GM21381 (cell line): ENCODE data around the gene CSTB.

Source experiments
- ATAC-seq: cut with Tn5 transposase; IDR thresholded peaks from one replicate; pipeline ENCODE4 v1.9.1; 2021; ENCODE audit warnings: mild to moderate bottlenecking, moderate library complexity; ENCODE audit not compliant: unreplicated experiment

Gene CSTB

DNA sequence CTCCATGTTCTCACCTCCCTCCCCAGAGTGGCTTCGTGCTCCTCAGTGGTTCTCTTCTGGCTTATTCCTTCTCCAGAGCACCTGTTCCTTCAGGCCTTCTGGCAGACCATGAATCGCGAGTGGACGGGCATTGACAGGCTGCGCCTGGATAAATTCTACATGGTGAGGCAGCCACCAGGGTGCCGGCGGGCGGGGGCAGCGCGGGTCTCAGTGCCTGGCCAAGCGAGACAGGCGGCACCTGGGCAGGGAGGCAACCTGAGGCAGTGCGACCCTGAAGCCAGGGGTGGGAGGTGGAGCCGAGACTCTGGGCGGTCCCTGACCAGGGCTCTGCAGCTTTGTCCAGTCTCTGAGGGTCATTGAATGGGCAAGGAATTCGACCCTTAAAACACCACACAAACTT is 17.1 kb upstream of the CSTB start:
- no peak for ATAC-seq

DNA sequence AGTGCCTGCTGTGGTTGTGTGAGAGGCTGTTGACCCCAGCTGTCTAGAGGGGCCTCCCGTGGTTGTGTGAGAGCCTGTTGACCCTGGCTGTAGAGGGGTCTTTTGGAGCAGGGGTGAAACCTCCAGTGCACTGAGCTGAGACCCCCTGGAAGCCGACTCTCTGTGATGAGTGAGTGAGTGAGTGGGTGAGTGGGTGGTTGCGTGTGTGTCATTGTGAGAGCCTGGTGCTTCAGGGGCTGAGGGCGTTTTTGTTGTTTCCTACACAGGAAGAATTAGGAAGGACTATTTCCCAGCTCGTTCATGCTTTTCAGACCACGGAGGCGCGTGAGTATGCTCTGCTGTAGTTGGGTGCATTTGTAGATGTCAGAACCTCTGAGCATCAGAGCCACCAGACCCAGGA is 16.3 kb upstream of the CSTB start:
- no peak for ATAC-seq

DNA sequence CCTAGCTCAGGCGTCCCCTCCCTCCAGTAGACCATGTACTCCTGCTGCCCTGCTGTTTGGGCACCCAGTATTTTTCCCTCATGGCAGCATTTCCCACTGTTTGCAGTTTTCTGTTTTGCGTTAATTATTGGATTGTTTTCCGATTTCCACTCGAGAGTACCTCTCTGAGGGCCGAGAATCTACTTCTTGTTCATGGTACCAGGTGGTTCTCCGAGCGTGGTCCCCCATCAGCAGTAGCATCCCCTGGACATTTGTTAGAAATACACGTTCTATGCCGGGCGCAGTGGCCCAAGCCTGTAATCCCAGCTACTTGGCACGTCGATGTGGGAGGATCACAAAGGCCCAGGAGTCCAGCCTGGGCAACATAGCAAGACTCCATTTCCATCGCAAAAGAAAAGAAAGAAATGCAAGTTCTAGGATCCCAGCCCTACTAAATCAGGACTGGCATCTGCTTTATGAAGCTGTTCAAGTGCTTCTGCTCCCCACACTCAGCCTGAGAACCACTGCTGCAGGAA is 14.0 kb upstream of the CSTB start:
- no peak for ATAC-seq

DNA sequence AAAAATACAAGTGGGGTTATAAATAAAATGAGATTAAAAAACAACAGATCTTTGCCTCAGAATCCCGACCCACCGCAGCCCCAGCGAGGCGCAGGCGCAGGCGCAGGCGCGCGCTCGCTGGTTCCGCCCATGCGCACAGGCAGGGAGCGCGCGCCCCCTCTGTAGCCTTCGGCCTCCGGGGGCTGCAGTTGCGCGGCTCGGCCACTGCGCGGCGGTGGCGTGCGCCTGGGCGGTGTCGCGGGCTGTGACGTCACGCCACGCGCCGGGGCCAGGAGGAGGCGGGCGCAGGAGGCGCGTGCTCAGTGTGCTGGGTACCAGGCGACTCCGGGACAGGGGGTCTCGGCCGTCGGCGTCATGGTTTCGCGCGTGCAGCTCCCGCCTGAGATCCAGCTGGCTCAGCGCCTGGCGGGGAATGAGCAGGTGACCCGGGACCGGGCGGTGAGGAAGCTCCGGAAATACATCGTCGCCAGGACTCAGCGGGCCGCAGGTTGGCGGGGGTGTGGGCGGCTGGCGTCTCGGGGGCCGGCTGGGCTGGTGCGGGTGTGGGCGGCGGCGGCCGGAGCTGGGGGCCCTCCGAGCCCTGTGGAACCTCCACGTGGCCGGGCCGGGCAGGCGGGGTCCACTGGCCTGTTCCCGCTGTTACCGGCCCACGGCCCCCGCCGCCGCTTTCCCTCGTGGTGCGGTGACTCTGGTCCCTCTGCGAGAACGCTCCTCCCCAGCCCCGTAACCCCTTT is 13.3 kb upstream of the CSTB start, which contains the start of gene RRP1:
Gene RRP1, plus strand, starts transcription at position 302 of the 734 bp plus-strand sequence. Its CDS starts 53 bp downstream, at position 355.
- peak; percentile 86 for ATAC-seq

DNA sequence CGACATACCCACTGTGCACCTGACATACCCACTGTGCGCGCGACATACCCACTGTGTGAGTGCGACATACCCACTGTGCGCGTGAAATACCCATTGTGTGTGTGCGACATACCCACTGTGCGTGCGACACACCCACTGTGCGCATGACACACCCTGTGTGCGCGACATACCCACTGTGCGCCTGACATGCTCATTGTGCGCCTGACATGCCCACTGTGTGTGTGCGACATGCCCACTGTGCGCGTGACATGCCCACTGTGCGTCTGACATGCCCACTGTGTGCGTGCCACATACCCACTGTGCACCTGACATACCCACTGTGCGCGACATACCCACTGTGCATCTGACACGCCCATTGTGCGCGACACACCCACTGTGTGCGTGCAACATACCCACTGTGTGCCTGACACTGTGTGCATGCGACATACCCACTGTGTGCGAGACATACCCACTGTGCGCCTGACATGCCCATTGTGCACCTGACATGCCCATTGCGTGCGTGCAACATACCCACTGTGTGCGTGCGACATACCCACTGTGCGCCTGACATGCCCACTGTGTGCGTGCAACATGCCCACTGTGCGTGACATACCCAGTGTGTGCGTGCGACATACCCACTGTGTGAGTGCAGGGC is 10.8 kb upstream of the CSTB start:
- no peak for ATAC-seq

DNA sequence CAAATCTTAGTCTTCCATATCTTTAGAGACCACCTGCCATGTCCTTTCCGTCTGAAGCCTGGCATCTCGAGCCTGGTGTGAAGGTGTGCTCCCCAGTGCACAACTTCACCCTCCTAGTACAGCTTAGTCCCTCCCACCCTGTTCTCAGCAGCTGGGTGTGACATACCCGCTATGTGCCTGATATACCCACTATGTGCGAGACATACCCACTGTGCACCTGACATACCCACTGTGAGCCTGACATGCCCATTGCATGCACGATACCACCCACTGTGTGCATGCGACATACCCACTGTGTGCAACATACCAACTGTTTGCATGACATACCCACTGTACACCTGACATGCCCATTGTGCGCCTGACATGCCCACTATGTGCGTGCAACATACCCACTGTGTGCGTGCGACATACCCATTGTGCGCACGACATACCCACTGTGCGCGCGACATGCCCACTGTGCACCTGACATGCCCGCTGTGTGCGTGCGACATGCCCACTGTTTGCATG is 10.2 kb upstream of the CSTB start:
- no peak for ATAC-seq

DNA sequence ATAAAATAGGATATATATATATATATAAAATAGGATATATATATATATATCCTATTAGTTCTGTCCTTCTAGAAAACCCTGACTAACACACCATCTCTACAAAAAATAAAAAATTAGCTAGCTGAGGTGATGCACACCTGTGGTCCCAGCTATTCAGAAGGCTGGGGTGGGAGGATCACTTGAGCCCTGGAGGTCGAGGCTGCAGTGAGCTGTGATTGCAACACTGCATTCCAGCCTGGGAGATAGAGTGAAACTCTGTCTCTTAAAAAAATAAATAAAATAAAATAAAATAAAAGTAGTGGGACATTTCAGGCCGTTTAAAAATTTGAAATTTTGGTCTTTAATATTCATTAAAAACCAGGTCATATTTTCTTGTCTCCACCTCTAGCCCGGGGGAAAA is 9.0 kb upstream of the CSTB start:
- no peak for ATAC-seq

DNA sequence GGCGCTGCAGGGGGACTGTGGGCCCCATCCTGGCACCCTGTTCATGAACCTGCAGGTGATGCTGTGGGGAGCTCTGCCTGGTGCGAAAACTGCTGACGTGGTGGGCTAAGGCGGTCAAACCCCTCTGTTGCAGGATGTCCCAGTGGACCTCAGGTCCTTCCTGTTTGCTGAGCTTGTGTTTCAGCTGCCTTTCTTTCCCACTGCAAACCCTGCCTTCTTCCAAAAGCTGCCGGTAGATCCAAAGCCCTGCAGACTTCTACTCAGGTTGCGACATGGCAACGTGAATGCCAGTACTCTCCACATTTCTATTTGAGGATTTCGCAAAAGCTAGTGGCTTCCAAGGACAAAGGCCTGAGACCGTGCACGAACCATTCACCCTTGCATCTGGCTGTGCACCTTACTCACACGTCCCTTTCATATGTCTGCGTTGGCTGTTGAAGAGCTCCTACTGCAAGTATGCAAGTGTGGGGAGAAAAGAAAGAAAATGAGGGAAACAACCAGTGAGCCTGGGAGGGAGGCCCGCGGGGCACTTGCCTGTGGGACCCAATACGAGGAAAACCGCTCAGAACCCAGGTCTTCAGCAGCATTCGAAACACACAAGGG is 7.1 kb upstream of the CSTB start:
- no peak for ATAC-seq

DNA sequence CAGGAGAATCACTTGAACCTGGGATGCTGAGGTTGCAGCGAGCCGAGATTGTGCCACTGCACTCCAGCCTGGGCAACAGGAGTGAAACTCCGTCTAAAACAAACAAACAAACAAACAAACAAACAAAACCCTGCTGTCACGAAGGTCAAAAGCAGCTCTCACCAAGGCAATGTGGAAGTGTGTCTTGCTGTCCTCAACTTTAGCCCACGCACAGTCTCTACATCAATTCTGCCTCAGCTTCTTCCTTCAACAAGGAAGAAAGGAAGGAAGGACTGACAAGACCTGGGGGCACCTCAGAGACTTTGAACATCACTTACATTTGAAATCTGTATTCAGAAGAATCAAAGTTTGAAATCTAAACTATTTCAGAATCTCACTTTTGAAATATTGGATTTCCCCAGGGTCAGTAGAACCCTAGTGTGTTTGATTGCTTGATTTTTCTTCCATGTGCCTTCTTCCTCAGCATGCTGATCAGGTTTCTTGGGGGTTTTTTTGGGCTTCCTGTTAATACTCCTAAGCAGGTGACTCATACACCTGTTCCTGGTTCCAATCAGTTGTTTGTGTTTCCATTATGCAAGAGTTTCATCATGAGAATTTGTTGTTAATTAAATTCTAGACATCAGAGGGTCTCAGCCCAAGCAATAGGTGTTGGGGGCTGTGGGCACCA is 6.5 kb upstream of the CSTB start:
- no peak for ATAC-seq

DNA sequence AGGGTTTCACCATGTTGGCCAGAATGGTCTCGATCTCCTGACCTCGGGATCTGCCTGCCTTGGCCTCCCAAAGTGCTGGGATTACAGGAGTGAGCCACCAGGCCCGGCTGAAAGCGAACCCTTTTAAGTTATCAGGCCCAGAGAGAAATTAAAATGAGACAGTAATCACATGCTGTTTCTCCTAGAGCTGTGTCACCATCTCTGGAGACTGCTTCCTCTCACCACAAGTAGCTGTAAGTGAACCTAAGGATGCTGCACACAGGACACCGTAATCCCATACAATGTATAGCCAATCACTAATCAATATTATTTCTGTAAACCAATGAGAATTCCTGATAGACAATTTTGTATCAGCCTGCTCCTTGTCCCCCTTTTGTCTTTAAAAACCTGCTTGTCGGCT is 5.7 kb upstream of the CSTB start:
- no peak for ATAC-seq

DNA sequence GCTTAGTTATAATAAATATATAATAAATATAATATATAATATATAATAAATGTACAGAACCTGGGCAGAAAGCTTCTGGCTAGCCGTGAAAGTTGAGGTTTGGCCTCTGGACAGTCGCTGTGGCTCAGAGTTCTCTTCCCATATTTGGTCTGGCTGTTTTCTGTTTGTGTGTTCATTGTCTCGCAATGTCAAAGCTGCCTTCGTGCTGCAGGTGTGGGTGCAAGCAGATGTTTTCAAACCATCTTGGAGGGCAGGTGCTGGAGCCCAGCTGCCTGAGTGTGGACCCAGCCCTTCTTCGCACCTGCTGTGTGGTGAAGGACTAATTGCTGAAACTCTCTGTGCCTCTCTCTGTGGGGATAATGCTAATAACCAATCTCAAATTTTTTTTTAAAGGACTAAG is 3.6 kb upstream of the CSTB start:
- ATAC-seq = no peak

DNA sequence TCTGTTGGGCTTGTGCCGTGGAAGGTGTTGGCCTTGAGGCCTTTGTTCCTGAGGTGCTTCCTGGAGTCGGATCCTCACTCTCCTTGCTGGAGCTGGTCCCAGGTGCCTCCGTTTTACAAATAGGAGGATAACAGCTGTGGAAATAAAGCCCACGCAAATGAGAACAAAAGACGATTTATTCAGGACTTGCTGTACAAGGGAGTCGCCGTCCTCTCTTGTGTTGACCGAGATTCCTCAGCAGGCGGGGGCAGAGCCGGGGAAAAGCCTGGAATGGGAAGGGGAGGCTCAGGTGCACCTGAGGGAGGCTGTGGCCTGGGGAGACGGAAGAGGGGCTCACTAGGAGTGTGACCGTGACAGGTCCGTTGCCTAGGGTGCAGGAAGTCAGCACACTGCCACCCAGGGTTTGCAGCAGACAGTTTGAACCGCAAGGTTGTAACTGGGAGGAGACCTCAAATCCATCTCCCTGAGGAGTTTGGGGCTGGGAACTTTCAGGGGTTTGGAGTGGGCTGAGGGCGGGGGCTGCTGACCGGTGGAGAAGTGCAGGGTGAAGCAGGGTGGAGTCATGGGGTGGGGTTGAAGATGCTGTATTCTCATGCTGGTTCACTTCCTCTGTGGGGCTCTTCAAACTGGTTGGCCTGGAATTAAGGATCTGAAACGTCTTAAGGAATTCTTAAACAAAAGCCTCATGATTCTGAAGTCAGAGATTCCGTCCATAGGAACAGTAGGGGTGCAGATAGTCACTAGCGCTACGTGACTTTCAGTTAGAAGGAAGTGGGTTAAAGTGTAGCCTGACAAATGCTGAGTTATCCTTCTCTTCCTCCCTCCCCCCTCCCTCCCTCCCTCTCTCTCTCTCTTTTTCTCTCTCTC is 2.6 kb upstream of the CSTB start:
- no peak for ATAC-seq

DNA sequence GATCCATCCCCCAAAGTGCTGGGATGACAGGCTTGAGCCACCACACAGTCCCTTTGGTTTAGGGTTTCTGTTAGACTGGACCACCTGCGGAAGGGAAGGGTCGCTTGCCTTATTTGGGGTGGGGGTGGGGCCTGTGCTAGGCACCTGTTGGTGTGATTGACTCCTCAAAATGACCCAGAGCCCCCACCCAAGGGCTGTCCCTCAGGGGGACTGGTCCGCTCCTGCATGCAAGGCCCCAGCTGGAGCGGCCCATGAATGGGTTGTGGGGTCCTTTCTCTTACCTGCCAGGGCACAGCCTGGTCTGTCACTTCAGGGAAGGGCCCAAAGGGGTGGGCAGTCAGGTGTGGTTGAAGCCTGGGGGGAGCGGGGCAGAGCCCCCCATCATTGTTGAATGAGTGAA is 1.8 kb upstream of the CSTB start:
- ATAC-seq = no peak

DNA sequence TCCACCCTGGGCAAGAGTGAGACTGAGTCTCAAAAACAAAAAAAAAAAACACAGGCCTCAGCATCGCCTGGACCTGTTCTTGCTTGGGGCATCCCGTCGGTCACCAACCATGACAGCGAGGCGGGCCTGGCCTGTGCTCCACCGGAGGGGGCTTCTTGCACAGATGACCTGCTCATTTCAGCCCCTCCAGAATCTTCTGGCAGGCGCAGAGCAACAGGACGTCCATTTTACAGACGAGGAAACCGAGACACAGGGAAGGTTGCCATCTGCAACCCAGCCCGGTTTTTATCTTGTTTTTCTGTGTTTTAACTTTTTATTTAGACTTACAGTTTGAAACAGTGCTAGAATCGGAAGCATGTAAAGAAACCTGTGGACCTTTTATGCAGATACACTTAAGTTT is 918 bp downstream of the CSTB start:
- ATAC-seq = no peak

DNA sequence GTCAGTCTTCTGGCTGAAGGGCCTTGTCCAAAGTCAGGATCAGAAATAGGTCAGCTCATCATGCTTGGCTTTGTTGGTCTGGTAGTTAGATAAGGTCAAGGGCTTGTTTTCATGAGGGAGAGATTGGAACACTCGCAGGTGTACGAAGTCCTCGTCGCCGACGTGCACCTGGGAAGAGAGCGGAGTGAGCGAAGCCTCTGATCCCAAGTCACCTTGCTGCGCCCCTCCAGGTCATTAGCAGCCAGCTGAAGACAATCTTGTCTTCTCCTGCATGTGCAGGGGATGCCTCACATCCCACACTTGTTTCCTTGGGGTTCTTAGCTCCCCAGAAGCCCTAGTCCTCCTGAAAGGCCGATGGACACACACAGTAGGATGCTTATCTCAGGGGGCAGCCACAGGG is 1.9 kb downstream of the CSTB start:
- ATAC-seq = no peak

DNA sequence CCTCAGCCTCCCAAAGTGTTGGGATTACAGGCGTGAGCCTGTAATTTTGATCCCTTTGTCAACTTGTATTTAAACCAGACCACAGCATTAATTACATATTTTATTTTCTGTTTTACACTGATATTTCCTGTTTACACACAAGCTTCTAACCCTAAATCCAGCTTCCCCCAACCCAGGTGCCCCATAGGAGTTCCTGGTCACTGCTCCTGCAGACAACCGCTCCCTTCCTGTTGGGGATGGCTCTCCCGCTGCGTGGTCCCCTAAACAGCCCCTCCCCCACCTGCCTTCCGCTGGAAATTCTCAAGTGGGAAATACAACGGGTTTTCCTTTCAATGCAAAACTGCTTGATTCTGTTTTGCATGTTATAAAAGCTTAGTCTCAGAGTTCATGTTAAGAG is 3.7 kb downstream of the CSTB start:
- ATAC-seq = no peak

DNA sequence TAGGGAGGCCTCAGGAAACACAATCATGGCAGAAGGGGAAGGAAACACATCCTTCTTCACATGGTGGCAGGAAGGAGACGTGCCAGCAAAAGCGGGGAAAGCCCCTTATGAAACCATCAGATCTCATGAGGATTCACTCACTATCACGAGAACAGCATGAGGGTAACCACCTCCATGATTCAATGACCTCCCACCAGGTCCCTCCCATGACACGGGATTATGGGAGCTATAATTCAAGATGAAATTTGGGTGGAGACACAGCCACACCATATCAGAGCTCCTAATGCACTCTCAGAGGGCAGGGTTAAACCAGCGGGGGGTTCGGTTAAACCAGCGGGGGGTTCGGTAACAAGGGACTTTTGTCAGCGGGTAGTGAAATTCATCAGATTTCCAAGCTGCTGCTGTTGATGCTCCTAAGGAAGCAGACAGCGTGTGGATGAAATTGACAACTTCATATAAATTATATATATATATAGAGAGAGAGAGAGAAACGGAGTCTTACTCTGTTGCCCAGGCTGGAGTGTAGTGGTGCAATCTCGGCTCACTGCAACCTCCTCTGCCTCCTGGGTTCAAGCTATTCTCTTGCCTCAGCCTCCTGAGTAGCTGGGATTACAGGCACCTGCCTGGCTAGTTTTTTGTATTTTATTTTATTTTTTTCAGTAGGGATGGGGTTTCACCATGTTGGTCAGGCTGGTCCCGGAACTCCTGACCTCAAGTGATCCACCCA is 4.2 kb downstream of the CSTB start:
- ATAC-seq = no peak

DNA sequence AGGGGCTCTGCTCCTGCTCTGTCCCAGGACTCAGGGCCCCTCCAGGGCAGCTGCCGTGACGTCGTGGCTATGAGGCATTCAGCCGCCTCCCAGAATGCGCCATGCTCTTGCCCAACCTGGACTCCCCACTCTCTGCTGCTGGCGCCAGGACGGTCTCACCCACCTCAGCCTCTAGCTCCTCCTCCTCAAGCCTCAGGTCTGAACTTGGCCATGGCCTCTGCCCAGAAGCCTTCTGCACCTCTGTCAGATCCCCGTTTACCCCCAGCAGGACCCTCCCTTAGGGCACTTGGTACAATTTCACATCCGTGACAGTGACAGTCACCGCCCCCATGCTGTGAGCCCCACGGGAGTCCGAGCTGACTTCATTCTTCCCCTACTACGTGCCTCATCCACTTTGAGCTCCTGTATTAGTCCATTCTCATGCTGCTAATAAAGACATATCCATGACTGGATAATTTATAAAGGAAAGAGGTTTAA is 4.9 kb downstream of the CSTB start:
- no peak for ATAC-seq

DNA sequence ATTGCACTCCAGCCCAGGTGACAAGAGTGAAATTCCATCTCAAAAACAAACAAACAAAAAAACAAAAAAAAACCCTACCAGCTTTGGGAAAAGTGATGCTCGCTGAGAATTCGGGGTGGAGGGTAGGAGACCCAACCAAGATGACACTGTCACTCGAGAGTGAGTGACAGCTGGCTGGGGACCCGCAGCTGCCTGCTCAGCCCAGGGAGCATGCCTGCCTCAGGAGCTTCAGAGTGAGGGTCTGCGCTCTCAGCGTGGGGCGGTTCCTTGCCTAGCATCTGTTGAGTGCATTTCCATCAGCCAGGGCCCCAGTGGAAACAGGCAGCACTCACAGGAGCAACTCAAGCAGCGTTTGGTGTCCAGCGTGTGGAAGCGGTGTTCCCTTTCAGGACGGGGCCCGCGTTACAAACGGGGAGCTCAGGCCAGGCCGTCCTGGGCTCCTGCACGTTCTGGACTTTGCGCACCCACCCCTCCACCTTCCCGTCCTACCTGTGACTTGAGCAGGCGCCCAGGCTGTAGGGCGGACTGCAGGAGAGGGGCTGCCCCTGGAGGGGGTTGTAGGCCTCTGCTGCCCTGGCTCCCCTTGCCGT is 5.9 kb downstream of the CSTB start:
- ATAC-seq = no peak
